ENCODE results near the gene LYZL4. TPM values are rescaled to one million over a fixed set of nuclear protein-coding genes. Genes with fewer than 3 reads are reported as not detected.
A peak's percentile ranks its signal among the peaks of the same experiment; 100 is the strongest.

LYZL4 gene
- polyA plus RNA-seq, 4 donors: not detected

- no peaks in the 10 kb centered on the region for H3K4me1 ChIP-seq (ENCODE audit: control insufficient read depth in 3 of 3, insufficient read depth in 2 of 3, low read depth in 1 of 3, low read length in 2 of 3)
- H3K9me3 ChIP-seq (ENCODE audit: control insufficient read depth in 2 of 2, insufficient read depth in 1 of 2, low read depth in 1 of 2, low read length in 1 of 2): no peaks in the 10 kb centered on the region
- no peaks in the 10 kb centered on the region for H3K36me3 ChIP-seq (ENCODE audit: control insufficient read depth in 3 of 3, insufficient read depth in 2 of 3, low read depth in 1 of 3, low read length in 3 of 3)
- WGBS, 3 donors: 80 to 87% (median 85%) methylated on average over 3 of the region's 3 CpGs
- H3K27ac ChIP-seq (ENCODE audit: low read depth in 1 of 3, low read length in 2 of 3): no peak overlapping the region
- H3K4me3 ChIP-seq (ENCODE audit: low read depth in 1 of 3, low read length in 3 of 3): no peak overlapping the region
- H3K27me3 ChIP-seq (ENCODE audit: control insufficient read depth in 3 of 3, insufficient read depth in 3 of 3, low read length in 3 of 3): peaks cover 0 to 6% (median 0%) of the 10 kb centered on the region in 3 donors
- FAIRE-seq (no peak), DNase-seq (no peak)
Observed at GRCh38 chr3:42371776-42372175, 38.6 kb downstream of the LYZL4 start.

GRCh38 chr3:42369832-42370231 lies 40.6 kb downstream of the LYZL4 start:
- WGBS, 3 donors: 23 to 45% (median 39%) methylated on average over 4 of the region's 4 CpGs
- FAIRE-seq: no peak

GRCh38 chr3:42369304-42369703 lies 41.1 kb downstream of the LYZL4 start:
- Histone ChIP-seq H3K4me3 (ENCODE audit: low read depth in 1 of 3, low read length in 3 of 3) (no peak overlapping the region), H3K36me3 (ENCODE audit: control insufficient read depth in 3 of 3, insufficient read depth in 2 of 3, low read depth in 1 of 3, low read length in 3 of 3) (no peaks in the 10 kb centered on the region), H3K4me1 (ENCODE audit: control insufficient read depth in 3 of 3, insufficient read depth in 2 of 3, low read depth in 1 of 3, low read length in 2 of 3) (no peaks in the 10 kb centered on the region), H3K27ac (ENCODE audit: low read depth in 1 of 3, low read length in 2 of 3) (no peak overlapping the region), H3K9me3 (ENCODE audit: control insufficient read depth in 2 of 2, insufficient read depth in 1 of 2, low read depth in 1 of 2, low read length in 1 of 2) (peaks cover 0 to 4% of the 10 kb centered on the region in 2 donors), H3K27me3 (ENCODE audit: control insufficient read depth in 3 of 3, insufficient read depth in 3 of 3, low read length in 3 of 3) (peaks cover 0 to 6% (median 0%) of the 10 kb centered on the region in 3 donors)
- FAIRE-seq (no peak), DNase-seq (peak; percentile 24 to 52)
- WGBS, 3 donors: 7 to 27% (median 25%) methylated on average over 4 of the region's 4 CpGs

More at GRCh38 chr3:42369832-42370231, 40.6 kb downstream of the LYZL4 start:
- Histone ChIP-seq H3K36me3 (ENCODE audit: control insufficient read depth in 3 of 3, insufficient read depth in 2 of 3, low read depth in 1 of 3, low read length in 3 of 3) (no peaks in the 10 kb centered on the region), H3K27me3 (ENCODE audit: control insufficient read depth in 3 of 3, insufficient read depth in 3 of 3, low read length in 3 of 3) (peaks cover 0 to 6% (median 0%) of the 10 kb centered on the region in 3 donors), H3K4me3 (ENCODE audit: low read depth in 1 of 3, low read length in 3 of 3) (no peak overlapping the region), H3K9me3 (ENCODE audit: control insufficient read depth in 2 of 2, insufficient read depth in 1 of 2, low read depth in 1 of 2, low read length in 1 of 2) (peaks cover 0 to 4% of the 10 kb centered on the region in 2 donors), H3K4me1 (ENCODE audit: control insufficient read depth in 3 of 3, insufficient read depth in 2 of 3, low read depth in 1 of 3, low read length in 2 of 3) (no peaks in the 10 kb centered on the region), H3K27ac (ENCODE audit: low read depth in 1 of 3, low read length in 2 of 3) (no peak overlapping the region)
- no peak for DNase-seq

GRCh38 chr3:42368861-42369260 lies 41.5 kb downstream of the LYZL4 start:
- FAIRE-seq: no peak
- H3K27ac ChIP-seq (ENCODE audit: low read depth in 1 of 3, low read length in 2 of 3): no peak overlapping the region
- 10 to 27% (median 23%) methylated on average over 1 of the region's 1 CpG for WGBS, 3 donors

GRCh38 chr3:42367903-42368302 lies 42.5 kb downstream of the LYZL4 start:
- no peak overlapping the region for H3K4me3 ChIP-seq (ENCODE audit: low read depth in 1 of 3, low read length in 3 of 3)
- WGBS, 3 donors: 69 to 79% (median 74%) methylated on average over 4 of the region's 4 CpGs
- DNase-seq (no peak), FAIRE-seq (no peak)
- H3K27me3 ChIP-seq (ENCODE audit: control insufficient read depth in 3 of 3, insufficient read depth in 3 of 3, low read length in 3 of 3): peaks cover 0 to 6% (median 0%) of the 10 kb centered on the region in 3 donors
- H3K4me1 ChIP-seq (ENCODE audit: control insufficient read depth in 3 of 3, insufficient read depth in 2 of 3, low read depth in 1 of 3, low read length in 2 of 3): no peaks in the 10 kb centered on the region
- H3K27ac ChIP-seq (ENCODE audit: low read depth in 1 of 3, low read length in 2 of 3): no peak overlapping the region
- no peaks in the 10 kb centered on the region for H3K36me3 ChIP-seq (ENCODE audit: control insufficient read depth in 3 of 3, insufficient read depth in 2 of 3, low read depth in 1 of 3, low read length in 3 of 3)
- peaks cover 0 to 4% of the 10 kb centered on the region in 2 donors for H3K9me3 ChIP-seq (ENCODE audit: control insufficient read depth in 2 of 2, insufficient read depth in 1 of 2, low read depth in 1 of 2, low read length in 1 of 2)

More at GRCh38 chr3:42368861-42369260, 41.5 kb downstream of the LYZL4 start:
- Histone ChIP-seq H3K36me3 (ENCODE audit: control insufficient read depth in 3 of 3, insufficient read depth in 2 of 3, low read depth in 1 of 3, low read length in 3 of 3) (no peaks in the 10 kb centered on the region), H3K27me3 (ENCODE audit: control insufficient read depth in 3 of 3, insufficient read depth in 3 of 3, low read length in 3 of 3) (peaks cover 0 to 6% (median 0%) of the 10 kb centered on the region in 3 donors), H3K4me3 (ENCODE audit: low read depth in 1 of 3, low read length in 3 of 3) (no peak overlapping the region), H3K9me3 (ENCODE audit: control insufficient read depth in 2 of 2, insufficient read depth in 1 of 2, low read depth in 1 of 2, low read length in 1 of 2) (peaks cover 0 to 4% of the 10 kb centered on the region in 2 donors), H3K4me1 (ENCODE audit: control insufficient read depth in 3 of 3, insufficient read depth in 2 of 3, low read depth in 1 of 3, low read length in 2 of 3) (no peaks in the 10 kb centered on the region)
- DNase-seq: no peak

GRCh38 chr3:42366550-42366949 lies 43.9 kb downstream of the LYZL4 start:
- no peak for FAIRE-seq
- 51 to 85% (median 76%) methylated on average over 3 of the region's 3 CpGs for WGBS, 3 donors
- Histone ChIP-seq H3K27ac (ENCODE audit: low read depth in 1 of 3, low read length in 2 of 3) (no peak overlapping the region), H3K4me3 (ENCODE audit: low read depth in 1 of 3, low read length in 3 of 3) (no peak overlapping the region), H3K27me3 (ENCODE audit: control insufficient read depth in 3 of 3, insufficient read depth in 3 of 3, low read length in 3 of 3) (peaks cover 0 to 6% (median 0%) of the 10 kb centered on the region in 3 donors), H3K9me3 (ENCODE audit: control insufficient read depth in 2 of 2, insufficient read depth in 1 of 2, low read depth in 1 of 2, low read length in 1 of 2) (peaks cover 0 to 6% of the 10 kb centered on the region in 2 donors), H3K36me3 (ENCODE audit: control insufficient read depth in 3 of 3, insufficient read depth in 2 of 3, low read depth in 1 of 3, low read length in 3 of 3) (no peaks in the 10 kb centered on the region), H3K4me1 (ENCODE audit: control insufficient read depth in 3 of 3, insufficient read depth in 2 of 3, low read depth in 1 of 3, low read length in 2 of 3) (no peaks in the 10 kb centered on the region)
- DNase-seq: no peak

GRCh38 chr3:42357335-42357734 lies 53.1 kb downstream of the LYZL4 start:
- WGBS, 3 donors: 81 to 91% (median 85%) methylated on average over 1 of the region's 1 CpG
- Histone ChIP-seq H3K9me3 (ENCODE audit: control insufficient read depth in 2 of 2, insufficient read depth in 1 of 2, low read depth in 1 of 2, low read length in 1 of 2) (peaks cover 0 to 3% of the 10 kb centered on the region in 2 donors), H3K4me1 (ENCODE audit: control insufficient read depth in 3 of 3, insufficient read depth in 2 of 3, low read depth in 1 of 3, low read length in 2 of 3) (no peaks in the 10 kb centered on the region), H3K27me3 (ENCODE audit: control insufficient read depth in 3 of 3, insufficient read depth in 3 of 3, low read length in 3 of 3) (peaks cover 0 to 7% (median 0%) of the 10 kb centered on the region in 3 donors), H3K4me3 (ENCODE audit: low read depth in 1 of 3, low read length in 3 of 3) (no peak overlapping the region), H3K36me3 (ENCODE audit: control insufficient read depth in 3 of 3, insufficient read depth in 2 of 3, low read depth in 1 of 3, low read length in 3 of 3) (no peaks in the 10 kb centered on the region), H3K27ac (ENCODE audit: low read depth in 1 of 3, low read length in 2 of 3) (no peak overlapping the region)
- FAIRE-seq (no peak), DNase-seq (no peak)

GRCh38 chr3:42355612-42356011 lies 54.8 kb downstream of the LYZL4 start:
- FAIRE-seq (no peak), DNase-seq (no peak)
- Histone ChIP-seq H3K36me3 (ENCODE audit: control insufficient read depth in 3 of 3, insufficient read depth in 2 of 3, low read depth in 1 of 3, low read length in 3 of 3) (no peaks in the 10 kb centered on the region), H3K27me3 (ENCODE audit: control insufficient read depth in 3 of 3, insufficient read depth in 3 of 3, low read length in 3 of 3) (peaks cover 0 to 7% (median 0%) of the 10 kb centered on the region in 3 donors), H3K4me1 (ENCODE audit: control insufficient read depth in 3 of 3, insufficient read depth in 2 of 3, low read depth in 1 of 3, low read length in 2 of 3) (no peaks in the 10 kb centered on the region), H3K4me3 (ENCODE audit: low read depth in 1 of 3, low read length in 3 of 3) (no peak overlapping the region), H3K27ac (ENCODE audit: low read depth in 1 of 3, low read length in 2 of 3) (no peak overlapping the region), H3K9me3 (ENCODE audit: control insufficient read depth in 2 of 2, insufficient read depth in 1 of 2, low read depth in 1 of 2, low read length in 1 of 2) (peaks cover 0 to 2% of the 10 kb centered on the region in 2 donors)

GRCh38 chr3:42353631-42354030 lies 56.8 kb downstream of the LYZL4 start:
- DNase-seq (no peak), FAIRE-seq (no peak)
- Histone ChIP-seq H3K27me3 (ENCODE audit: control insufficient read depth in 3 of 3, insufficient read depth in 3 of 3, low read length in 3 of 3) (peaks cover 0 to 7% (median 0%) of the 10 kb centered on the region in 3 donors), H3K36me3 (ENCODE audit: control insufficient read depth in 3 of 3, insufficient read depth in 2 of 3, low read depth in 1 of 3, low read length in 3 of 3) (no peaks in the 10 kb centered on the region), H3K4me3 (ENCODE audit: low read depth in 1 of 3, low read length in 3 of 3) (no peak overlapping the region), H3K9me3 (ENCODE audit: control insufficient read depth in 2 of 2, insufficient read depth in 1 of 2, low read depth in 1 of 2, low read length in 1 of 2) (peaks cover 0 to 2% of the 10 kb centered on the region in 2 donors), H3K27ac (ENCODE audit: low read depth in 1 of 3, low read length in 2 of 3) (no peak overlapping the region), H3K4me1 (ENCODE audit: control insufficient read depth in 3 of 3, insufficient read depth in 2 of 3, low read depth in 1 of 3, low read length in 2 of 3) (no peaks in the 10 kb centered on the region)
